ENCODE results near the gene PLCD3. TPM values are rescaled to one million over a fixed set of nuclear protein-coding genes. Genes with fewer than 3 reads are reported as not detected.
"Not testable (repeated sequence)": the region's sequence is repeated elsewhere in the genome, so short reads cannot be mapped to it uniquely, and the experiment has no call there.

Gene PLCD3
- total and polyA plus RNA-seq, 12 donors: 5.8 to 246 (median 82.2) TPM

DNA sequence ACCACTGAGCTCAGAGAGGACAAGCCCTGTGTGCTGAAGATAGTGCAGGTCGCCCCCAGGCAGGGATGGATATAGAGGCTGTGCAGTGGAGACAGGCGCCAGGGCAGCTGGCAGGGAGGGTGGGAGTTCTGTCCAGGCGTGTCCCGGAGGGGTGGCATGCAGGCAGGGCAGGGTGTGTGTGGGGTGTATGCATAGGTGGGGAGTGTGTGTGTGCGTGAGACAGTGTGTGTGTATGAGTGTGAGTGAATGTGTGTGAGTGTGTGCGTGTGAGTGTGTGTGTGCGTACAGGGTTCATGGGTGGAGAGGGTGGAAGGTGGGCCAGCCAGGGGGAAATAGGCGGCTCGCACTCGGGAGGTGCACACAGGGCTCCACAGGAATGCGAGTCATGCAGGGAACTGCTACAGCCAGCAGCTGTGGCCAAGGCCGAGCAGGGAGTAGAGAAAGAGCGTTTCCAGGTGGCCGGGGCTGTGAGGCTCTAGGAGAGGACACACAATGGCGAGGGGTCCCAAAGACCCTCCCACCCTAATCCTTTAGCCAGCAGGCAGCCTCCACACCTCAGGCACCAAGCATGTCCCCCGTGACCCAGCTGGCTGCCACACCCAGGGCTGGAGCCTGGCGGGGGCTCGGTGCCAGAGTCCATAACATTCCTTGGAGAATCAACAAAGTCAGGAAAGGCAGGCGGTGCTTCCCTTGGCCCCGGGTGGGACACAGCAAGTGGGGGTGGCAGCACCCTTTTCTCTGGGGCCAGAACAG is 4.6 kb downstream of the PLCD3 start:
- H3K4me3 ChIP-seq: no peak overlapping the region
- peaks cover 53 to 54% of the 10 kb centered on the region in 2 donors for H3K4me1 ChIP-seq (replicated peaks in 1 of 2)
- 30 to 38% (median 35%) methylated on average over 16 to 20 of the region's 20 CpGs for WGBS, 4 donors
- TF ChIP-seq, protein P1, sequence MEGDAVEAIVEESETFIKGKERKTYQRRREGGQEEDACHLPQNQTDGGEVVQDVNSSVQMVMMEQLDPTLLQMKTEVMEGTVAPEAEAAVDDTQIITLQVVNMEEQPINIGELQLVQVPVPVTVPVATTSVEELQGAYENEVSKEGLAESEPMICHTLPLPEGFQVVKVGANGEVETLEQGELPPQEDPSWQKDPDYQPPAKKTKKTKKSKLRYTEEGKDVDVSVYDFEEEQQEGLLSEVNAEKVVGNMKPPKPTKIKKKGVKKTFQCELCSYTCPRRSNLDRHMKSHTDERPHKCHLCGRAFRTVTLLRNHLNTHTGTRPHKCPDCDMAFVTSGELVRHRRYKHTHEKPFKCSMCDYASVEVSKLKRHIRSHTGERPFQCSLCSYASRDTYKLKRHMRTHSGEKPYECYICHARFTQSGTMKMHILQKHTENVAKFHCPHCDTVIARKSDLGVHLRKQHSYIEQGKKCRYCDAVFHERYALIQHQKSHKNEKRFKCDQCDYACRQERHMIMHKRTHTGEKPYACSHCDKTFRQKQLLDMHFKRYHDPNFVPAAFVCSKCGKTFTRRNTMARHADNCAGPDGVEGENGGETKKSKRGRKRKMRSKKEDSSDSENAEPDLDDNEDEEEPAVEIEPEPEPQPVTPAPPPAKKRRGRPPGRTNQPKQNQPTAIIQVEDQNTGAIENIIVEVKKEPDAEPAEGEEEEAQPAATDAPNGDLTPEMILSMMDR (IDR thresholded peaks at IDR 0.05): peak in 1 of 6 experiments; percentile 4
- peak in 1 of 2 donors; percentile 42 for TF ChIP-seq POLR2A (IDR thresholded peaks at IDR 0.05)
- H3K27me3 ChIP-seq: no peaks in the 10 kb centered on the region
- peak in 6 of 7 donors; percentile 71 to 79 (median 74) for DNase-seq
- no peaks in the 10 kb centered on the region for H3K36me3 ChIP-seq (replicated peaks in 1 of 2)
- H3K9me3 ChIP-seq (replicated peaks in 1 of 3): no peaks in the 10 kb centered on the region
- intact Hi-C loops (cut with DNase I): loop anchor here in 1 of 2 donors (2.0 kb wide), 1 partner anchor 23 kb away; no protein-coding TSS in a partner anchor
- peak overlapping the region; percentile 80 to 98 (median 87) for H3K27ac ChIP-seq

DNA sequence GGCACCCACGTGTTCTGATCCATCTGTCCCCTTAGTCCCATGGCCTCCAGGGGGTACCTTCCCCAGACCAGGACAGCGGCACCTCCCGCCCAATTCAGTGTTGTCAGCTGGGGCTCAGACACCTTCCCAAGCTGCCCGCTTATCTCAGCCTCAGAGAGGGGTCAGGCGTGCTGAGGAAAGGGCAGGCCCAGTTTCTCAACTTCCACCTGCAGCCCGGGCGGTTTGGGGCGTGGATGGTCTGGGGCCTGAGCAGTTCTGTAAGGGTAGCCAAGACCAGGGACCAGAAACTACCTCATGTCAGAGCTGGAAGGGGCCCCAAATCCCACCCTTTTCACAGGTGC is 5.1 kb downstream of the PLCD3 start:
- intact Hi-C loops (cut with DNase I): loop anchor here in 1 of 2 donors (2.0 kb wide), 1 partner anchor 22 kb away; no protein-coding TSS in a partner anchor
- H3K4me1 ChIP-seq (replicated peaks in 1 of 2): peaks cover 53% of the 10 kb centered on the region in 2 donors
- 80 to 90% (median 87%) methylated on average over 2 to 8 of the region's 8 CpGs; no CpG with 5 or more reads in 1 of the 4 donors for WGBS, 4 donors

DNA sequence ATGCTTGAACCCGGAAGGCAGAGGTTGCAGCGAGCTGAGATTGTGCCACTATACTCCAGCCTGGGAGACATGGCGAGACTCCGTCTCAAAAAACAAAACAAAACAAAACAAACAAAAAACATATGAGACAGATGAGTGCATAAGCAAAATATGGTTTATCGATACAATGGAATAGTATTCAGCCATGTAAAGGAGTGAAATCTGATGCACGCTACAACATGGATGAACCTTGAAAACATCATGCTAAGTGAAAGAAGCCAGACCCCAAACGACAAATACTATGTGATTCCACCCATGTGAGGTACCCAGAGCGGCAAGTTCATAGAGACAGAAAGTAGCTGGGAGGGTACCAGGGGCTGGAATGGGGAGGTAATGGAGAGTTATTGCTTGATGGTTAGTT is 6.8 kb downstream of the PLCD3 start:
- WGBS, 4 donors: 93 to 99% (median 96%) methylated on average over 8 of the region's 8 CpGs
- H3K4me1 ChIP-seq (replicated peaks in 1 of 2): peaks cover 43% of the 10 kb centered on the region in 2 donors
- no peaks in the 10 kb centered on the region for H3K9me3 ChIP-seq (replicated peaks in 1 of 3)
- TF ChIP-seq POLR2A (IDR thresholded peaks at IDR 0.05): no peak
- TF ChIP-seq, protein P1 (IDR thresholded peaks at IDR 0.05): no peak
- H3K4me3 ChIP-seq: no peak overlapping the region
- H3K27ac ChIP-seq: peak overlapping the region in 2 of 5 donors; percentile 77 to 89
- DNase-seq: no peak
- H3K36me3 ChIP-seq (replicated peaks in 1 of 2): no peaks in the 10 kb centered on the region
- intact Hi-C loops (cut with DNase I): no loop called here
- H3K27me3 ChIP-seq: no peaks in the 10 kb centered on the region

More for the DNA sequence above, 5.1 kb downstream of the PLCD3 start:
- no peaks in the 10 kb centered on the region for H3K27me3 ChIP-seq
- no peak for TF ChIP-seq POLR2A (IDR thresholded peaks at IDR 0.05)
- TF ChIP-seq, protein P1 (IDR thresholded peaks at IDR 0.05): no peak
- H3K27ac ChIP-seq: peak overlapping the region in 4 of 5 donors; percentile 81 to 98 (median 92)
- DNase-seq: no peak
- H3K9me3 ChIP-seq (replicated peaks in 1 of 3): no peaks in the 10 kb centered on the region
- no peak overlapping the region for H3K4me3 ChIP-seq
- no peaks in the 10 kb centered on the region for H3K36me3 ChIP-seq (replicated peaks in 1 of 2)

DNA sequence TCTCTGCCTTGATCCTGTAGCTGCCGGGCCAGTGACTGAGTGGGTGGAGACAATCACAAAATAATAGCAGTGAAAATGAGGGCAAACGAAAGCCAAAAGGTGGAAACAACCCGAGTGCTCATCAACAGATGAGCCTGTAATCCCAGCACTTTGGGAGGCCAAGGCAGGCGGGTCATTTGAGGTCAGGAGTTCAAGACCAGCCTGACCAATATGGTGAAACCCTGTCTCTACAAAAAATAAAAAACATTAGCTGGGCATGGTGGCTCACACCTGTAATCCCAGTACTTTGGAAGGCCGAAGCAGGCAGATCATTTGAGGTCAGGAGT is 7.6 kb downstream of the PLCD3 start:
- Histone ChIP-seq H3K27ac (peak overlapping the region in 3 of 5 donors; percentile 77 to 89 (median 84)), H3K4me1 (replicated peaks in 1 of 2) (peaks cover 35 to 36% of the 10 kb centered on the region in 2 donors)
- 66 to 80% (median 74%) methylated on average over 5 of the region's 5 CpGs for WGBS, 4 donors
- H3K9me3 ChIP-seq (replicated peaks in 1 of 3); DNase-seq; H3K27me3 ChIP-seq; H3K36me3 ChIP-seq (replicated peaks in 1 of 2); H3K4me3 ChIP-seq; intact Hi-C loops (cut with DNase I): not testable (repeated sequence)

Data from adrenal gland (tissue), 12 donors.